K562 (cell line): ENCODE measurements around the gene IFI16. TPM values are rescaled to one million over a fixed set of nuclear protein-coding genes. Genes with fewer than 3 reads are reported as not detected.

Experiments used
- ATAC-seq: fragments of 200-7000 bp; cut with Tn5 transposase; 3 replicates; pipeline ENCODE4 v1.9.1; 2020; ENCODE audit warnings: moderate library complexity
- BruUV-seq: library from RNA; stranded (reverse); fragments of 400-500 nt; replicated peaks from 2 replicates; lab custom pipeline; 2021; lab: Mats Ljungman, UMichigan
- CTCF ChIA-PET: fragments of 300-600 bp; formaldehyde crosslinking; extraction: SDS; loops from one replicate; lab custom pipeline; 2021; ENCODE audit warnings: low intra/inter-chr PET ratio; lab: Yijun Ruan, JAX
- POLR2A ChIA-PET: fragments of 300-600, 350-650 bp; sonication (Branson Sonifier 250); formaldehyde crosslinking; extraction: SDS; loops from one replicate; lab custom pipeline; 2021; ENCODE audit warnings: antibody characterized with exemption, inconsistent platforms; lab: Yijun Ruan, JAX
- DNase-seq, 4 experiments: peaks; one replicate each; pipeline versions ENCODE4 v3.0.0 to v3.0.0-alpha.2; 2011 to 2018; ENCODE audit warnings: low spot score in 3 of 4, mixed read lengths in 3 of 4; ENCODE audit errors: extremely low read depth in 1 of 4
- FAIRE-seq: peaks from 2 replicates; lab custom pipeline; 2011; peaks lifted over from hg19 to GRCh38; lab: Jason Lieb, UNC
- H2AFZ ChIP-seq: 2 replicates; pipeline ENCODE4 v1.6.0; 2011; ENCODE audit warnings: low read depth, low read length, control low read depth, inconsistent platforms
- H3K27ac ChIP-seq: fragments of 200-600 bp; 3 replicates; pipeline ENCODE4 v1.8.0; 2011; ENCODE audit warnings: low read depth, mild to moderate bottlenecking, control low read depth, inconsistent platforms, low read length, moderate library complexity, mixed read lengths; ENCODE audit errors: extremely low read depth
- H3K27me3 ChIP-seq, 2 experiments: fragments of 300-600 bp in 1 of 2; 2 replicates in 1 of 2; 3 replicates in 1 of 2; pipeline versions ENCODE4 v1.6.0 to v1.8.0; 2011; ENCODE audit warnings: inconsistent platforms in 2 of 2, low read length in 2 of 2, mild to moderate bottlenecking in 1 of 2, mixed read lengths in 1 of 2, moderate library complexity in 1 of 2; ENCODE audit not compliant: control insufficient read depth in 2 of 2, insufficient read depth in 2 of 2
- H3K36me3 ChIP-seq: fragments of 300-600 bp; 3 replicates; pipeline ENCODE4 v1.8.0; 2011; ENCODE audit warnings: mild to moderate bottlenecking, low read length, inconsistent platforms; ENCODE audit not compliant: control insufficient read depth, insufficient read depth
- H3K4me1 ChIP-seq, 2 experiments: fragments of 200-600 bp in 1 of 2; replicated peaks in 1 of 2; 2 replicates in 1 of 2; 3 replicates in 1 of 2; pipeline versions ENCODE4 v1.5.1 to v1.8.0; 2011; ENCODE audit warnings: inconsistent platforms in 2 of 2, low read length in 2 of 2, mild to moderate bottlenecking in 1 of 2, mixed read lengths in 1 of 2, moderate library complexity in 1 of 2; ENCODE audit not compliant: control insufficient read depth in 2 of 2, insufficient read depth in 2 of 2
- H3K4me2 ChIP-seq: 2 replicates; pipeline ENCODE4 v1.6.1; 2011; ENCODE audit warnings: low read length, control low read depth, inconsistent platforms, mixed read lengths; ENCODE audit not compliant: insufficient read depth
- H3K4me3 ChIP-seq: fragments of 200-600 bp; sonication (generic), shearing (Covaris generic); 2 replicates; pipeline ENCODE4 v1.5.1; 2016; ENCODE audit warnings: control low read depth, inconsistent platforms
- H3K79me2 ChIP-seq: fragments of 200-600 bp; 3 replicates; pipeline ENCODE4 v1.8.0; 2011; ENCODE audit warnings: low read length, inconsistent platforms; ENCODE audit not compliant: control insufficient read depth, insufficient read depth
- H3K9ac ChIP-seq, 2 experiments: 2 replicates each; pipeline versions ENCODE4 v1.6.0 to v1.6.1; 2011; ENCODE audit warnings: low read depth in 2 of 2, low read length in 2 of 2, control low read depth in 1 of 2, inconsistent platforms in 1 of 2, mild to moderate bottlenecking in 1 of 2, mixed read lengths in 1 of 2; ENCODE audit not compliant: insufficient read depth in 1 of 2
- H3K9me1 ChIP-seq: one replicate; pipeline ENCODE4 v1.6.0; 2011; ENCODE audit warnings: inconsistent platforms, mild to moderate bottlenecking, low read length, moderate library complexity; ENCODE audit not compliant: control insufficient read depth, insufficient read depth
- H3K9me3 ChIP-seq: replicated peaks from 2 replicates; pipeline ENCODE4 v1.5.1; 2011; ENCODE audit warnings: low read depth, low read length, inconsistent platforms; ENCODE audit not compliant: control insufficient read depth, insufficient read depth
- H4K20me1 ChIP-seq: replicated peaks from 2 replicates; pipeline ENCODE4 v1.6.1; 2011; ENCODE audit warnings: low read length, inconsistent platforms, mixed read lengths; ENCODE audit not compliant: control insufficient read depth, insufficient read depth
- ARID1B ChIP-seq: fragments of 450-650 bp; IDR thresholded peaks from 2 replicates; pipeline ENCODE4 v1.6.1; 2016; ENCODE audit warnings: antibody characterized with exemption, mild to moderate bottlenecking, inconsistent platforms
- BCLAF1 ChIP-seq, 2 experiments: fragments of 450-650 bp in 1 of 2; IDR thresholded peaks; 2 replicates each; pipeline ENCODE4 v1.6.1; 2011 to 2017; ENCODE audit warnings: low read depth in 2 of 2, antibody characterized with exemption in 1 of 2, borderline replicate concordance in 1 of 2, low read length in 1 of 2, mild to moderate bottlenecking in 1 of 2, mixed read lengths in 1 of 2; ENCODE audit not compliant: control insufficient read depth in 1 of 2
- CTCF ChIP-seq, 3 experiments: IDR thresholded peaks in 2 of 3; conservative IDR thresholded peaks in 1 of 3; 2 replicates each; pipeline ENCODE4 v1.5.1; 2011 to 2012; ENCODE audit warnings: low read length in 3 of 3, mild to moderate bottlenecking in 3 of 3, control low read depth in 2 of 3, improper control_type of control experiment in 1 of 3, inconsistent platforms in 1 of 3, low read depth in 1 of 3, mixed read lengths in 1 of 3, moderate library complexity in 1 of 3; ENCODE audit not compliant: insufficient read depth in 2 of 3
- FOXP1 ChIP-seq: sonication (generic); formaldehyde crosslinking; IDR thresholded peaks from 2 replicates; pipeline ENCODE4 v1.8.0; 2022; ENCODE audit warnings: mild to moderate bottlenecking, missing genetic modification reagents
- GTF2A2 ChIP-seq: IDR thresholded peaks from 2 replicates; pipeline ENCODE4 v1.6.1; 2016; ENCODE audit warnings: mild to moderate bottlenecking, missing genetic modification characterization, missing compliant biosample characterization
- RFX1 ChIP-seq: fragments of 450-650 bp; IDR thresholded peaks from 2 replicates; pipeline ENCODE4 v1.6.1; 2016; ENCODE audit warnings: mild to moderate bottlenecking, moderate library complexity
- RNF219 ChIP-seq: fragments of 250-450 bp; sonication (Bioruptor Pico); IDR thresholded peaks from 2 replicates; pipeline ENCODE4 v1.5.0; 2022; ENCODE audit warnings: mild to moderate bottlenecking
- ZNF445 ChIP-seq: fragments of 250-450 bp; sonication (Bioruptor Pico); IDR thresholded peaks from 2 replicates; pipeline ENCODE4 v1.4.0; 2020; ENCODE audit warnings: low read depth, mild to moderate bottlenecking, moderate library complexity
- WGBS: fragments of 100-300 bp; shearing (Covaris generic); methylation state at CpG from one replicate; pipeline ENCODE4 v1.1.6; 2016; ENCODE audit warnings: low coverage, mixed read lengths; ENCODE audit not compliant: insufficient coverage; ENCODE audit errors: missing lambda C conversion rate; 5-methylcytosine and 5-hydroxymethylcytosine counted together
- in situ Hi-C: fragments of 300-500 bp; cut with MboI; formaldehyde crosslinking; loops from 4 replicates; pipeline ENCODE4 v1.15.0; 2018; ENCODE audit warnings: inconsistent platforms, mixed read lengths
- intact Hi-C: fragments of 100-400 bp; cut with micrococcal nuclease; formaldehyde crosslinking; loops from 2 replicates; pipeline ENCODE4 v1.14.2; 2022
- polyA plus RNA-seq, 8 experiments: library from polyadenylated mRNA; depleted of rRNA in 4 of 8; stranded (reverse) in 5 of 8; unstranded in 3 of 8; fragments of >200 nt; fragmentation: Nextera tagmentation in 2 of 8; fragmentation: Illumina TruSeq in 1 of 8; extraction: Ambion mirVana in 2 of 8; extraction: Trizol in 1 of 8; gene quantifications; 2 replicates each; pipeline versions ENCODE4 v1.2.1 to v1.2.3, GENCODE V29; 2011 to 2014; ENCODE audit warnings: inconsistent platforms in 1 of 8, missing spikeins in 1 of 8
- total RNA-seq, 7 experiments: library from RNA; depleted of rRNA in 6 of 7; stranded (reverse); fragments of >200 nt in 6 of 7; fragmentation: Illumina TruSeq in 2 of 7; extraction: Trizol in 2 of 7; gene quantifications; 2 replicates each; pipeline versions ENCODE4 v1.2.1 to v1.2.3, GENCODE V29; 2011 to 2021; ENCODE audit warnings: low replicate concordance in 1 of 7

The IFI16 gene
- total and polyA plus RNA-seq, 9 of the 15 experiments (the other 6 are each of a cell fraction or from before 2014, with no cell fraction given) = 0.70 to 2.8 (median 1.6) TPM

GRCh38 chr1:158962983-158963382 is 46.7 kb upstream of the IFI16 start:
- Histone ChIP-seq H4K20me1 (no peaks in the 10 kb centered on the region), H3K9ac (no peak overlapping the region), H3K9me1 (no peaks in the 10 kb centered on the region), H3K79me2 (no peaks in the 10 kb centered on the region), H3K27ac (no peak overlapping the region), H3K4me3 (no peak overlapping the region), H3K4me1 (no peaks in the 10 kb centered on the region), H3K36me3 (no peaks in the 10 kb centered on the region), H3K4me2 (no peak overlapping the region), H2AFZ (no peak overlapping the region), H3K27me3 (0 out of 5 replicates have a peak, but pooled peaks cover 0 to 5% of the 10 kb centered on the region in 2 experiments), H3K9me3 (no peaks in the 10 kb centered on the region)
- WGBS = 0% methylated on average over 4 of the region's 5 CpGs
- in situ Hi-C loops = no loop called here
- ChIA-PET CTCF (no interaction called here), POLR2A (interaction anchor here (0.6 kb wide), 1 partner anchor 311 kb away, joined by 3 read pairs; no protein-coding TSS in a partner anchor)
- intact Hi-C loops = no loop called here
- DNase-seq = no peak
- 0 out of 3 replicates have a peak, but pooled peaks have one; percentile 32 for ATAC-seq
- BruUV-seq = no TSS peak
- no peak for FAIRE-seq
- TF ChIP-seq RFX1 (no peak), CTCF (IDR thresholded peaks at IDR 0.05 in 2 of 3, conservative IDR thresholded peaks at IDR 0.05 in 1 of 3; ENCODE audit: insufficient read depth in 2 of 3, low read depth in 1 of 3, low read length in 3 of 3) (0 out of 6 replicates have a peak, but pooled peaks of 2 of the 3 experiments have one; percentile 1 to 12)

- Histone ChIP-seq H4K20me1 (no peaks in the 10 kb centered on the region), H3K27ac (no peak overlapping the region), H3K9me1 (no peaks in the 10 kb centered on the region), H3K9me3 (no peaks in the 10 kb centered on the region), H3K27me3 (no peaks in the 10 kb centered on the region), H3K4me2 (no peak overlapping the region), H3K4me1 (no peaks in the 10 kb centered on the region), H2AFZ (no peak overlapping the region), H3K9ac (no peak overlapping the region), H3K79me2 (no peaks in the 10 kb centered on the region), H3K36me3 (no peaks in the 10 kb centered on the region), H3K4me3 (no peak overlapping the region)
- no TSS peak for BruUV-seq
- ChIA-PET CTCF (no interaction called here), POLR2A (no interaction called here)
- WGBS = 4% methylated on average over 3 of the region's 3 CpGs
- DNase-seq (no peak), ATAC-seq (no peak), FAIRE-seq (no peak)
- in situ Hi-C loops = no loop called here
- intact Hi-C loops = no loop called here
- TF ChIP-seq GTF2A2 (tag) (no peak), FOXP1 (CRISPR knock-in tag) (no peak), BCLAF1 (IDR thresholded peaks at IDR 0.05; ENCODE audit: borderline replicate concordance in 1 of 2, control insufficient read depth in 1 of 2, low read depth in 2 of 2, low read length in 1 of 2) (no peak), ARID1B (no peak), RNF219 (no peak), ZNF445 (no peak)
These were observed 40.5 kb upstream of the IFI16 start for GRCh38 chr1:158969166-158969565.
